Bone marrow (tissue), 2 donors: Measurements from ENCODE around the gene PEMT.

Source experiments
- DNase-seq, 2 donors: peaks; one replicate each; lab custom pipeline; 2025; lab: John Stamatoyannopoulos, UW

Gene PEMT

GRCh38 chr17:17570798-17571716, 20.5 kb downstream of the PEMT start:
- DNase-seq = no peak

- DNase-seq = no peak
Observed at GRCh38 chr17:17570140-17570797, 21.2 kb downstream of the PEMT start.

GRCh38 chr17:17569691-17570090, 21.8 kb downstream of the PEMT start:
- no peak for DNase-seq

DNA sequence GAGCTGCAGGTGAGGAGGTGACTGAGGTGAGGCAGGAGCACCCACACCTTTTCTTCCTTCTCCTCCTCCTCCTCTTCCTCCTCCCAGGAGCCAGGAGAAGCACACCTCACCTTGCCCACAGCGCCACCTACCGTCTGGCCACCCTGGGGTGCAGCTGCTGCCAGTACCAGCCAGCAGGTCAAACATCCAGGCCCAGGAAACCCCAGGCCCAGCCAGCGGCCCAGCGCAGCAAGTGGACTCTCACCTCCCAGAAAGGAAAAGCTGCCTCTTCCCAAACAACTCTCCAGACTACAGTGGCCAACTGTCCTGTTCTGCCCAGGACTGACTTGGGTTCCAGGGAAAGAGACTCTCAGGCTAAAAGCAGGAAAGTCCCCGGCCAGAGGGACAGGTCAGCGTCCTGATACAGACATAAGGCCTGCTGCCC, 22.7 kb downstream of the PEMT start:
- peak; percentile 11 to 15 for DNase-seq

- DNase-seq = no peak
Observed at GRCh38 chr17:17567631-17568030, 23.9 kb downstream of the PEMT start.

DNA sequence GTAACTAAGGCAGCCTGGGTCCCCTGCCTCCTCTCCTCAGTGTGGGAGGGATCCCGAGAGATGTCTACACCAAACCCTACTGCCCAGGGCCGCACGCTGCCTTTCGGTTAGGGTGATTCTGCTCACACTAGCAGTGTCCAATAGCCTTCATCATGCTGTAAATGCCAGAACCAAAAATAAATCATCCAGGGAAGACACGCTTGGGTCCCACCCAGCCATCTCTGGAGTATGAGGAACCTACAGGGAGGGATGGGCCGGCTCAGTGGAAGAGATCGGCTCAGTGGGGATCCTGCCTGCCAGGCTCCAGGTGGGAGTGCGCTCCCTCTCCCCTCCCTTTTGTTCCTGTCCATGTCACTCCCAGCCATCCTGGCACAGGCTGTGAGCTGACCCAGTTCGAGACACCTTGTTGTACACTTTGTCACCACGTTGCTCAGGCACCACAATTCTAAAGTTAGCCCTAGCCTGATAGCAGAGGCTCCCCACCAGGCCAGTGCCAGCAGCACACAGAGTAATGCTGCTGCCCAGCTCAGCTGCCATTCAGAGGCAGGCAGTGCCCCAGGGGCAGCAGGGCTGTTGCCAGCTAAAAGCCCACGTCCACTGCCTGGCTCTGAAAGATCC, 24.5 kb downstream of the PEMT start:
- no peak for DNase-seq

DNA sequence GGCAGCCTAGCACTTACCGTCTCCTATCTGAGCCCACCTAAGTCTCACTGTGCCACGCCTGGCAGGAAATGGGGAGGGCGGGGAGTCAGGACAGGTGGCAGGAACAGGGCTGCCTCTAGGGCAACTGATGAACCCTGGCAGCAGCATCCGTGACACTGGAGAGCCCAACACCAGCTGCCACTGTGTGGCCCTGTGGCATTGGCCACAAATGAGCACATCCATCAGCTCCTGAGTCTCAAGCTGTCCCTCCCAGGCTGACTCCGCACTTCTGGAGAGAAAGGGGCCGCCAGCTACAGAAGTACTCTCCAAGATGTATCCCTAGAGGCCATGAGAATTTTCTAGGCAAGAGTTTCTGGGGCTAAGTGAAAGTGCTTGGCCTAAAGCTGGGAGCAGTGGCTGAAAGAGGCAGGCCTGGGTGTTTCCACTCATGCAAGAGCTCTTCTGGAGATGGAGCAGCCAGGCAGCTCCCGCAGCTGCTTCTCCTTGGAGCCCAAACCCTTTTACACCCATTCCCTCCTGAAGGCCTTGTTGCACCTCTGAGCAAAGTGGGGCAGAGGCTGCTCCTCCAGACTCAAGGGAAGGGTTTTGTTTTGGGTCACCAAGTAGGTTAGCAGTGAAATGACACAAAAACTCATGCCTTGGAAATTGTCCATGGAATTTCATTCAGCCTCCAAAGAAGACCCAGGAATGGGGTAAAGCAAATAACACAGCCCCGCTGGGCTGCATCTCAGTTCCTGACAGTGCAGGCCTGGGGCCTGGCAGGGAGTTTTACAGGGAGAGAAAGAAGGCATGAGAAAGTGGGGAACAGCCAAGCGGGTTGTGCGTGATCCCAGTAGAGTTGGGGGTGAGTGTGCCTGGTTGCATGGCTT, 25.8 kb downstream of the PEMT start:
- no peak for DNase-seq

- DNase-seq = no peak
Observed at GRCh38 chr17:17564896-17565295, 26.6 kb downstream of the PEMT start.

GRCh38 chr17:17564323-17564722, 27.2 kb downstream of the PEMT start:
- no peak for DNase-seq

GRCh38 chr17:17563530-17563929, 28.0 kb downstream of the PEMT start:
- no peak for DNase-seq

DNA sequence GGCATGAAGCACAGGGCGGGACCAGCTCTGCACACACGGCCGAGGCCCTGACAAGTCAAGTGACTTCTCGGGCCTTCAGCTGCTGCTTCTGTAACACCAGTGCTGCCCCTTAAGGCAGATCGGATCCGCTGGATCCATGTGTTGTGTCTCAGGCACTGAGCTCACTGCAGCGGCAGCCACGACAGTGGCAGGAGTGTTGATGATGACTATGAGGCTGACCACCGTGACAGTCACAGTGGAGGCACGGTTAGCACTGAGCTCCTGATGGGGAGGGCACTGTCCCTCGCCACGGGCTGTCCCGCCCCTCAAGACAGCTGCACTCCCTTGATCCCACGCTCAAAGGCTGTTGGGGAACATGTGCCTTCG, 29.4 kb downstream of the PEMT start:
- no peak for DNase-seq

DNA sequence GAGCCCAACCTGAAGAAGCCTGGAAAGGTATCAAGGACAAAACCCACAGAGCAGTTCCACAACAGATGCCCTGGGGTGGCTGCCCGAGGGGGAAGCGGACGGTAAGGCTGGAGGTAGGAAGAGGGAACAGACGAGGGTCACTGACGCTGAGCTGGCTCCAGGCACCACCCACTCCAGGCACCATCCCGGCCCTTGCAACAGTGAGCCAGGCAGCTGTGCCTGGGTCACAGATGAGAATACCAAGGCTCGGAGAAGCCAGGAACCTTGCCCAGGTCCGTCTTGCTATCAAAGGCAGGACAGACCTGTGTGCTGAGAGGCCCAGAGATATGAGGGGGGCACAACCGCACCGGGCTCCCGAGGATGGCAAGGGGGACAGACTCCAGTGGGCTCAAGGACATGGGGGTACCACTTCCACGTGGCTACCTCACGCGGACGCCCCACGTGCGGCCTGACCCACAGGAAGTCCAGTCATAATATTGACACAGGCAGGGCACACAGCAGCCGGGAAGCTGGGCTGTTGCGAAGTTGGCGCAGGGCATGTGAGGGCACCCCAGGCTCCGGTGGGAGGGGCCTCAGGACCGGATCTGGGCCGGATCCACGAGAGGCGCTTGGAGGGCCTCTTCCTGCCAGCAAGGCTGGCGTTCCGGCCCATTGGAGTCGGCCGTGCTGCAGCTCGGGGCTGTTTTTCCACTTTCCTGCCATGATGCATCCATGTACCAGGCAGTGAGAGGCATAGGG, 29.9 kb downstream of the PEMT start:
- DNase-seq = no peak

GRCh38 chr17:17560975-17561374, 30.5 kb downstream of the PEMT start:
- no peak for DNase-seq

GRCh38 chr17:17560167-17560566, 31.3 kb downstream of the PEMT start:
- DNase-seq = no peak

DNA sequence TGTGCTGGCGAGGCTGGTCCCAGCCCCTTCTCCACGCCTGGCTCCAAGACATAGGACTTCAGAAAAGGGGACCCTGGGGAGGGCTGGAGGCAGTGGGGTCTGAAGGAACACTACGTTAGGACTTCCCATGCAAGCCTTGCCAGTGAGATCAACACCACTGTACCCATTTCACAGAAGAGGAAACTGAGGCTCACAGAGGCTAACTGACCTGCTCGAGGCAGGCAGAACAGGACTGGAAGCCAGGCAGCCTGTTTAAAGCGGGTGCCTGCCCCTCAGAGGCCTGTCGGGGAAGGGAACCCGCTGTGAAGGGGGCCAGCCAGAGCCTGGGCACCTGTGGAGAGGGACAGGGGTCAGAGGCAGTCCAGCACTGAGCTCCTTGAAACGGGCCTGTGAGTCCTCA, 32.3 kb downstream of the PEMT start:
- DNase-seq = no peak

DNA sequence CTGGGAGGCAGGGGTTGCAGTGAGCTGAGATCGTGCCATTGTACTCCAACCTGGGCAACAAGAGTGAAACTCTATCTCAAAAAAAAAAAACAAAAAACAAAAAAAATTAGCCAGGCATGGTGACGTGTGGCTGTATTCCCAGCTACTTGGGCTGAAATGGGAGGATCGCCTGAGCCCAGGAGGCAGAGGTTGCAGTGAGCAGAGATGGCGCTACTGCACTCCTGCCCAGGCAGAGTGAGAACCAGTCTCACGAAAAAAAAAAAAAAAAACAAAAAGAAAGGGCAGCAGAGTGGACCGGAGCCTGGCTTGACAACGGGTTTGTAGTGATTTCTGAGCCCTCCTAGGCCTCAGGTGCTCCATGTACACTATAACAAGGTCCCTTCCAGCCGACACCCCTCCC, 33.1 kb downstream of the PEMT start:
- DNase-seq = no peak

DNA sequence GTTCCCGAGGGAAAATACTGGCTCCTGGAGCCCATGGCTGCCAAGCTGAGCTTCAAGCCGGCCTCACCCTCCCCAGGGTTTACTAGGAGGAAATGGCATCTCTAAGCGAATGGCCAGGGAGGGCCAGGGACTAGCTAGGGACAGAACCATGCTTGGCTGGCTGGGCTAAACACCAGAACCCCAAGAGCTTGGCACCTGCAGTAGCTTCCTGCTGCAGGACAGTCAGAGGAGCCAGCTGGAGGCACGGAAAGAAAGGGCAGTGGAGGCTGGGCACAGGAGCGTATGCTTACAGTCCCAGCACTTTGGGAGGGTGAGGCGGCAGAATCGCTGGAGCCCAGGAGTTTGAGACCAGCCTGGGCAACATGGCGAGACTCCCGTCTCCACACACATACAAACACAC, 33.7 kb downstream of the PEMT start:
- DNase-seq = no peak

DNA sequence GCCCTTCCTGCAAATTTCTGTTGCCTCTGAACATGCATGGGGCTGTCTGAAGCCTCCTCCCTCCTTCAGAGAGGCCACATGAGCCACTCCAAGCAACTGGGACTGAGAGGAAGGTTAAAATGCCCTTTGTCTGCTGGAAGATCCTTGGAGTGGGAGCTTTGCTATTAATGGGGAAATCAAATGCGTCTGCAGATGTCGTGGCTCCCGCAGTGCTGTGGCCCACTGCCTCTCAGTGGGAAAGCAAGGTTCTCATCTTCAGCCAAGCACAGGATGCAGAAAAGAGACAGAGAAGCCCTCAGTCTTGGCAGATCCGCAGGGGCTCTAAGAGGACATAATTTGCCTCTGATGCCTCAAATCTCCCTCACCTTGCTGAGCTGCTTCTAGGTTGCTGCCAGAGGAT, 34.8 kb downstream of the PEMT start:
- no peak for DNase-seq

DNA sequence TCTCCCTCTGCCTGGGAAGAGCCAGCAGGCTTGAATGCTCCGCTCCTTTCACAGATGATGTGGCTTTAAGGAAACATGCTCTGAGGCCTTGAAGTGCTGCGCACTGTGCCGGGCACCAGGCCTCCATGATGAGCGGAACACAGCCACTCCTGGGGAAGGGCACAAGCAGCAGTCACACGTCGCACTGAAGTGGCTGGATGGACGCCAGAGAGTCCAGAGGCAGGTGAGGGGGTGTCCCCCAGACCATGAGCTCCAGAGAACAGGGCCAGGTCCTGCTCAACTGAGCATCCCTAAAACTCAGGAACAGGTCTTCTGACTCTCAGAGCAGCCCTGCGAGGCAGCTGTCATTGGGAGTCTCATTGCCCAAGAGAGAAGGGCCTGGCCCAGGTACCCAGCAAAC, 35.6 kb downstream of the PEMT start:
- DNase-seq = no peak

DNA sequence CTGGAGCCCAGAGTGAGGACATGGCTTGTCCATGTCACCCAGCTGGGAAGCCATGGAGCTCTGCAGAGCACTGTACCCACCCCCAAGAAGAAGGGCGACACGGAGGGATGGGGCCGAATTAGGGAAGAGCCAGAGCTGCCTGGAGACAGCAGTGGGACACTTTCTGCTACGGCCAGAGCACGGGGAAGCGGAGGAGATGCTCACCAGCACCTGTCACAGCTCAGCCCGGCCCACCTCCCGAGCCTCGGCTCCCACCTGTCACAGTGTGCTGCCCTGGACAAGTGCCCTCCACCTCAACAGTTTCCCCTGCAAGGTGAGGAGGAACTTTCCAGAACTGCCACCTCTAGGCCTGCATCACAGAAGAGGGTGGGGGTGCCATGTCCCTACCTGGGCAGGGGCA, 36.4 kb downstream of the PEMT start:
- DNase-seq = no peak

DNA sequence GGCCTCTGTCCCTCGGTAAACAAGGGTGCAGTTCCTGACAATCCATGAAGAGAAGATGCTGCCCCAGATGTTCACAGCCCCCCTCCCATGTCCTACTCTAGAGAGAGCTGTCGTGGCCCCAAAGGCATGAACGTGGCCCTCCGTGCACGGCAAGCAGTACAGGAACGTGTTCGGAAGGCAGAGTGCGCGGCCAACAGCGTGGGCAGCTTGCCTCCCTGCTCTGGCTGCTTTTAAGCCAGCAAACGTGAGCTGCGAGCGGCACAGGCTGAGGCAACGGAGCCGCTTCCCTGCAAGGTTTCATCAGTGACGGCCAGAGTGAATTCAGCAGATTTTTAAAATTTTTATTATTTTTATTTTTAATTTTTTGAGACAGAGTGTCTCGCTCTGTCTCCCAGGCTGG, 37.2 kb downstream of the PEMT start:
- DNase-seq = no peak
